GM12878 (cell line): ENCODE results near the gene GTPBP3. TPM values are rescaled to one million over a fixed set of nuclear protein-coding genes. Genes with fewer than 3 reads are reported as not detected.
A peak's percentile ranks its signal among the peaks of the same experiment; 100 is the strongest.

ENCODE experiments used
- ATAC-seq: fragments of 200-7000 bp; cut with Tn5 transposase; 3 replicates; pipeline ENCODE4 v1.9.1; 2020; ENCODE audit warnings: mild to moderate bottlenecking, moderate library complexity
- BruUV-seq: library from RNA; stranded (reverse); fragments of 400-500 nt; replicated peaks from 2 replicates; lab custom pipeline; 2021; lab: Mats Ljungman, UMichigan
- CTCF ChIA-PET: fragments of 300-600 bp; sonication (Branson Sonifier 250); formaldehyde crosslinking; extraction: SDS; loops from one replicate; lab custom pipeline; 2021; ENCODE audit warnings: inconsistent platforms; lab: Yijun Ruan, JAX
- POLR2A ChIA-PET: fragments of 350-600 bp; formaldehyde crosslinking; extraction: SDS; loops from one replicate; lab custom pipeline; 2021; ENCODE audit warnings: inconsistent platforms; lab: Charles Lee
- RAD21 ChIA-PET: fragments of 300-600 bp; sonication (Branson Sonifier 250); formaldehyde crosslinking; loops from one replicate; lab custom pipeline; 2023; ENCODE audit warnings: antibody characterized with exemption; ENCODE audit not compliant: unreplicated experiment; lab: Charles Lee
- SMC1A ChIA-PET: fragments of 300-600 bp; sonication (Branson Sonifier 250); formaldehyde crosslinking; loops from one replicate; lab custom pipeline; 2023; ENCODE audit not compliant: unreplicated experiment, uncharacterized antibody; lab: Charles Lee
- DNase-seq: peaks from one replicate; pipeline ENCODE4 v3.0.0-alpha.2; 2011; ENCODE audit warnings: low read depth, low spot score
- FAIRE-seq: peaks from 3 replicates; lab custom pipeline; 2011; peaks lifted over from hg19 to GRCh38; lab: Jason Lieb, UNC
- H2AFZ ChIP-seq: 2 replicates; pipeline ENCODE4 v1.6.0; 2011; ENCODE audit warnings: low read depth, low read length, control low read depth; ENCODE audit not compliant: control insufficient read depth
- H3K27ac ChIP-seq: 2 replicates; pipeline ENCODE4 v1.5.1; 2011; ENCODE audit warnings: control low read depth; ENCODE audit not compliant: control insufficient read depth, insufficient read depth
- H3K27me3 ChIP-seq, 2 experiments: replicated peaks in 1 of 2; 2 replicates each; pipeline versions ENCODE4 v1.6.0 to v1.6.1; 2011; ENCODE audit warnings: low read length in 1 of 2; ENCODE audit not compliant: control insufficient read depth in 2 of 2, insufficient read depth in 2 of 2
- H3K36me3 ChIP-seq, 2 experiments: 2 replicates each; pipeline ENCODE4 v1.5.1; 2011; ENCODE audit warnings: low read length in 1 of 2; ENCODE audit not compliant: control insufficient read depth in 2 of 2, insufficient read depth in 2 of 2
- H3K4me1 ChIP-seq: 2 replicates; pipeline ENCODE4 v1.6.1; 2011; ENCODE audit warnings: mild to moderate bottlenecking, low read length, moderate library complexity, mixed read lengths; ENCODE audit not compliant: control insufficient read depth, insufficient read depth
- H3K4me2 ChIP-seq: 2 replicates; pipeline ENCODE4 v1.6.0; 2011; ENCODE audit warnings: control low read depth; ENCODE audit not compliant: control insufficient read depth, insufficient read depth
- H3K4me3 ChIP-seq: fragments of 200-600 bp; sonication (generic); 2 replicates; pipeline ENCODE4 v1.5.1; 2016
- H3K79me2 ChIP-seq: 2 replicates; pipeline ENCODE4 v1.6.0; 2011; ENCODE audit warnings: low read length; ENCODE audit not compliant: control insufficient read depth, insufficient read depth
- H3K9ac ChIP-seq: 2 replicates; pipeline ENCODE4 v1.8.0; 2011; ENCODE audit warnings: low read length, control low read depth, mixed read lengths; ENCODE audit not compliant: control insufficient read depth, insufficient read depth
- H3K9me3 ChIP-seq: replicated peaks from 3 replicates; pipeline ENCODE4 v1.5.1; 2011; ENCODE audit warnings: mild to moderate bottlenecking, low read length; ENCODE audit not compliant: control insufficient read depth, insufficient read depth
- H4K20me1 ChIP-seq: 2 replicates; pipeline ENCODE4 v1.6.0; 2011; ENCODE audit not compliant: control insufficient read depth, insufficient read depth
- BHLHE40 ChIP-seq, 2 experiments: fragments of 450-650 bp in 1 of 2; IDR thresholded peaks; 2 replicates each; pipeline ENCODE4 v1.6.1; 2011 to 2017; ENCODE audit warnings: low read depth in 2 of 2, borderline replicate concordance in 1 of 2, improper control_type of control experiment in 1 of 2, low read length in 1 of 2, mild to moderate bottlenecking in 1 of 2
- EGR1 ChIP-seq, 2 experiments: IDR thresholded peaks; 1 replicate in 1 of 2; 2 replicates in 1 of 2; pipeline ENCODE4 v1.6.1; 2011 to 2012; ENCODE audit warnings: low read depth in 2 of 2, low read length in 2 of 2, borderline replicate concordance in 1 of 2, mild to moderate bottlenecking in 1 of 2, moderate library complexity in 1 of 2
- FOS ChIP-seq: IDR thresholded peaks from 3 replicates; pipeline ENCODE4 v1.6.1; 2011; ENCODE audit warnings: borderline replicate concordance; ENCODE audit not compliant: insufficient read length; ENCODE audit errors: extremely low read depth
- GATAD2B ChIP-seq: fragments of 450-650 bp; conservative IDR thresholded peaks from 2 replicates; pipeline ENCODE4 v1.6.1; 2017; ENCODE audit warnings: low read depth, mild to moderate bottlenecking, moderate library complexity
- IKZF1 ChIP-seq: fragments of 450-650 bp; conservative IDR thresholded peaks from 2 replicates; pipeline ENCODE4 v1.6.1; 2017; ENCODE audit warnings: antibody characterized with exemption, mild to moderate bottlenecking
- LARP7 ChIP-seq: fragments of 450-650 bp; IDR thresholded peaks from 2 replicates; pipeline ENCODE4 v1.6.1; 2017; ENCODE audit warnings: mild to moderate bottlenecking
- NBN ChIP-seq: fragments of 450-650 bp; IDR thresholded peaks from 2 replicates; pipeline ENCODE4 v1.6.1; 2016
- NRF1 ChIP-seq: conservative IDR thresholded peaks from 2 replicates; pipeline ENCODE4 v1.6.1; 2011; ENCODE audit warnings: mild to moderate bottlenecking, low read depth, low read length, improper control_type of control experiment
- RAD21 ChIP-seq: IDR thresholded peaks from 2 replicates; pipeline ENCODE4 v1.6.1; 2011; ENCODE audit warnings: mild to moderate bottlenecking, low read depth, low read length, moderate library complexity; ENCODE audit not compliant: insufficient read depth
- RUNX3 ChIP-seq: IDR thresholded peaks from 2 replicates; pipeline ENCODE4 v1.6.1; 2012; ENCODE audit warnings: low read length, inconsistent platforms
- SMARCA5 ChIP-seq: fragments of 450-650 bp; IDR thresholded peaks from 2 replicates; pipeline ENCODE4 v1.6.1; 2017; ENCODE audit warnings: mild to moderate bottlenecking
- SMC3 ChIP-seq: IDR thresholded peaks from 2 replicates; pipeline ENCODE4 v1.6.1; 2011; ENCODE audit warnings: low read length, improper control_type of control experiment, borderline replicate concordance
- SP1 ChIP-seq: IDR thresholded peaks from one replicate; pipeline ENCODE4 v1.6.1; 2011; ENCODE audit warnings: low read depth, low read length
- SPI1 ChIP-seq: IDR thresholded peaks from 2 replicates; pipeline ENCODE4 v1.6.1; 2011; ENCODE audit warnings: low read depth, mild to moderate bottlenecking, low read length, moderate library complexity, borderline replicate concordance; ENCODE audit not compliant: insufficient read depth
- STAT1 ChIP-seq: fragments of 450-650 bp; conservative IDR thresholded peaks from 2 replicates; pipeline ENCODE4 v1.6.1; 2014; ENCODE audit warnings: antibody characterized with exemption, mild to moderate bottlenecking
- TBL1XR1 ChIP-seq: IDR thresholded peaks from 2 replicates; pipeline ENCODE4 v1.6.1; 2012; ENCODE audit warnings: low read depth, low read length, improper control_type of control experiment
- WGBS: methylation state at CpG from one replicate; pipeline ENCODE4 v1.1.6; 2016; ENCODE audit warnings: low lambda C conversion rate; ENCODE audit not compliant: insufficient replicate concordance, insufficient coverage; ENCODE audit errors: missing lambda C conversion rate; 5-methylcytosine and 5-hydroxymethylcytosine counted together
- in situ Hi-C: fragments of 300-500 bp; cut with MboI; formaldehyde crosslinking; loops from 9 replicates; pipeline ENCODE4 v1.14.3; 2018; ENCODE audit warnings: mixed read lengths
- intact Hi-C: fragments of 100-400 bp; cut with micrococcal nuclease; formaldehyde crosslinking; loops from one replicate; pipeline ENCODE4 v1.14.2; 2022; ENCODE audit not compliant: unreplicated experiment
- polyA plus RNA-seq, 11 experiments: library from polyadenylated mRNA; depleted of rRNA in 4 of 11; unstranded in 6 of 11; stranded (reverse) in 5 of 11; fragments of >200 nt; fragmentation: Nextera tagmentation in 4 of 11; fragmentation: Illumina TruSeq in 1 of 11; extraction: Ambion mirVana in 4 of 11; extraction: Trizol in 1 of 11; gene quantifications; 1 replicate in 1 of 11; 2 replicates in 10 of 11; pipeline versions ENCODE4 v1.2.1 to v1.2.3, GENCODE V29; 2011 to 2016; ENCODE audit warnings: inconsistent platforms in 2 of 11, missing spikeins in 2 of 11, low read depth in 1 of 11
- total RNA-seq, 4 experiments: library from RNA; depleted of rRNA in 3 of 4; stranded (reverse); fragments of >200 nt in 3 of 4; fragmentation: Illumina TruSeq in 1 of 4; extraction: Trizol in 1 of 4; gene quantifications; 2 replicates each; pipeline versions ENCODE4 v1.2.1 to v1.2.3, GENCODE V29; 2013 to 2021
- TF ChIP-seq, protein P1 (sequence below), 3 experiments: IDR thresholded peaks in 2 of 3; conservative IDR thresholded peaks in 1 of 3; 2 replicates each; pipeline ENCODE4 v1.5.1; 2011; ENCODE audit warnings: low read depth in 3 of 3, low read length in 3 of 3, mild to moderate bottlenecking in 3 of 3, control low read depth in 2 of 3, moderate library complexity in 2 of 3, inconsistent platforms in 1 of 3, mixed read lengths in 1 of 3; ENCODE audit not compliant: control insufficient read depth in 2 of 3, insufficient read depth in 1 of 3; ENCODE audit errors: extremely low read depth in 1 of 3
- TF ChIP-seq, protein P2 (sequence below): fragments of 450-650 bp; IDR thresholded peaks from 2 replicates; pipeline ENCODE4 v1.6.1; 2016; ENCODE audit warnings: mild to moderate bottlenecking
- TF ChIP-seq, protein P3 (sequence below): fragments of 450-650 bp; IDR thresholded peaks from 2 replicates; pipeline ENCODE4 v1.6.1; 2016; ENCODE audit warnings: mild to moderate bottlenecking

GTPBP3 gene
- total and polyA plus RNA-seq, 10 of the 15 experiments (the other 5 are each of a cell fraction or from before 2014, with no cell fraction given), result 2.9 to 46.8 (median 15.4) TPM

DNA sequence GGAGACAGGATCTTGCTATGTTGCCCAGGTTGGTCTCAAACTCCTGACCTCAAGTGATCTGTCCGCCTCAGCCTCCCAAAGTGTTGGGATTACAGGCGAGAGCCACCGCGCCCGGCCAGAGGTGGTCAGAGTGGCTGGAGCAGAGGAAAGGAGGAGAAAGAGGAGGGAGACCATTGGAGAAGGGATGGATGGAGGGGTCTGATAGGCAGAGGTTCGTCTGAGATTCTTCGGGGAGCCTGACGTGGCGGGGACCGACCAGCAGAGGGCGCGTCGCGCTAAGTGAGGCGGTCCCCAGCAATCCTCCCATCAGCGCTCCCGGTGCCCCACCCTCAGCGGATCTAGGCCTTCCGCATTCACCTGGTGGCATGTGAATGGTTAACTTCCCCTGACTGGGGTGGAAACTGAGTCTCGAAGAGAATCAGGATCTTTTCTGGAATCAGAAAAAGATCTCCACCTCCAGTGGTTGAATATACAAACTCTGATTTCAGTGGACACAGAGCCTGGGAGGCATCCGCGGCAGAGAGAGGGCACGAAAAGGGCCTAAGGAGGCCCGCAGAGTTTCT lies 8.8 kb downstream of the GTPBP3 start:
- in situ Hi-C loops, result loop anchor here (5.0 kb wide), 2 partner anchors 41 to 121 kb away; no protein-coding TSS in a partner anchor
- no peak overlapping the region for H3K9ac ChIP-seq
- peak; percentile 97 for FAIRE-seq
- peak; percentile 97 for TF ChIP-seq SMC3
- peak; percentile 42; the same call in 1 of the 2 replicates for TF ChIP-seq GATAD2B
- TF ChIP-seq LARP7, result peak; percentile 46; the same call in 1 of the 2 replicates
- TF ChIP-seq, protein P1, sequence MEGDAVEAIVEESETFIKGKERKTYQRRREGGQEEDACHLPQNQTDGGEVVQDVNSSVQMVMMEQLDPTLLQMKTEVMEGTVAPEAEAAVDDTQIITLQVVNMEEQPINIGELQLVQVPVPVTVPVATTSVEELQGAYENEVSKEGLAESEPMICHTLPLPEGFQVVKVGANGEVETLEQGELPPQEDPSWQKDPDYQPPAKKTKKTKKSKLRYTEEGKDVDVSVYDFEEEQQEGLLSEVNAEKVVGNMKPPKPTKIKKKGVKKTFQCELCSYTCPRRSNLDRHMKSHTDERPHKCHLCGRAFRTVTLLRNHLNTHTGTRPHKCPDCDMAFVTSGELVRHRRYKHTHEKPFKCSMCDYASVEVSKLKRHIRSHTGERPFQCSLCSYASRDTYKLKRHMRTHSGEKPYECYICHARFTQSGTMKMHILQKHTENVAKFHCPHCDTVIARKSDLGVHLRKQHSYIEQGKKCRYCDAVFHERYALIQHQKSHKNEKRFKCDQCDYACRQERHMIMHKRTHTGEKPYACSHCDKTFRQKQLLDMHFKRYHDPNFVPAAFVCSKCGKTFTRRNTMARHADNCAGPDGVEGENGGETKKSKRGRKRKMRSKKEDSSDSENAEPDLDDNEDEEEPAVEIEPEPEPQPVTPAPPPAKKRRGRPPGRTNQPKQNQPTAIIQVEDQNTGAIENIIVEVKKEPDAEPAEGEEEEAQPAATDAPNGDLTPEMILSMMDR (IDR thresholded peaks at IDR 0.05 in 2 of 3, conservative IDR thresholded peaks at IDR 0.05 in 1 of 3; ENCODE audit: control insufficient read depth in 2 of 3, extremely low read depth in 1 of 3, insufficient read depth in 1 of 3, low read depth in 3 of 3, low read length in 3 of 3), result peak; percentile 93 to 96 (median 95); a peak in 5 of 6 replicates
- 0 out of 2 replicates have a peak, but pooled peaks have one; percentile 42 for TF ChIP-seq NBN
- TF ChIP-seq FOS, result no peak
- TF ChIP-seq, protein P2, sequence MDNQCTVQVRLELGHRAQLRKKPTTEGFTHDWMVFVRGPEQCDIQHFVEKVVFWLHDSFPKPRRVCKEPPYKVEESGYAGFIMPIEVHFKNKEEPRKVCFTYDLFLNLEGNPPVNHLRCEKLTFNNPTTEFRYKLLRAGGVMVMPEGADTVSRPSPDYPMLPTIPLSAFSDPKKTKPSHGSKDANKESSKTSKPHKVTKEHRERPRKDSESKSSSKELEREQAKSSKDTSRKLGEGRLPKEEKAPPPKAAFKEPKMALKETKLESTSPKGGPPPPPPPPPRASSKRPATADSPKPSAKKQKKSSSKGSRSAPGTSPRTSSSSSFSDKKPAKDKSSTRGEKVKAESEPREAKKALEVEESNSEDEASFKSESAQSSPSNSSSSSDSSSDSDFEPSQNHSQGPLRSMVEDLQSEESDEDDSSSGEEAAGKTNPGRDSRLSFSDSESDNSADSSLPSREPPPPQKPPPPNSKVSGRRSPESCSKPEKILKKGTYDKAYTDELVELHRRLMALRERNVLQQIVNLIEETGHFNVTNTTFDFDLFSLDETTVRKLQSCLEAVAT, result 0 out of 2 replicates have a peak, but pooled peaks have one; percentile 62
- TF ChIP-seq, protein P3, sequence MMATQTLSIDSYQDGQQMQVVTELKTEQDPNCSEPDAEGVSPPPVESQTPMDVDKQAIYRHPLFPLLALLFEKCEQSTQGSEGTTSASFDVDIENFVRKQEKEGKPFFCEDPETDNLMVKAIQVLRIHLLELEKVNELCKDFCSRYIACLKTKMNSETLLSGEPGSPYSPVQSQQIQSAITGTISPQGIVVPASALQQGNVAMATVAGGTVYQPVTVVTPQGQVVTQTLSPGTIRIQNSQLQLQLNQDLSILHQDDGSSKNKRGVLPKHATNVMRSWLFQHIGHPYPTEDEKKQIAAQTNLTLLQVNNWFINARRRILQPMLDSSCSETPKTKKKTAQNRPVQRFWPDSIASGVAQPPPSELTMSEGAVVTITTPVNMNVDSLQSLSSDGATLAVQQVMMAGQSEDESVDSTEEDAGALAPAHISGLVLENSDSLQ, result peak; percentile 25; the same call in 1 of the 2 replicates
- TF ChIP-seq NRF1, result no peak
- peak in 1 of 2 experiments; percentile 6; a peak in 1 of 4 replicates for TF ChIP-seq BHLHE40 (IDR thresholded peaks at IDR 0.05; ENCODE audit: borderline replicate concordance in 1 of 2, low read depth in 2 of 2, low read length in 1 of 2)
- TF ChIP-seq TBL1XR1, result no peak
- peak; percentile 39 for TF ChIP-seq IKZF1
- TF ChIP-seq SPI1, result peak; percentile 51; the same call in 1 of the 2 replicates
- peak; percentile 33 for TF ChIP-seq SP1
- 0 out of 2 replicates have a peak, but pooled peaks have one; percentile 34 for TF ChIP-seq STAT1
- TF ChIP-seq RAD21, result peak; percentile 79
- peak; percentile 79; the same call in 1 of the 2 replicates for TF ChIP-seq SMARCA5
- peak; percentile 11; the same call in 1 of the 2 replicates for TF ChIP-seq RUNX3
- no peak for TF ChIP-seq EGR1 (IDR thresholded peaks at IDR 0.05; ENCODE audit: borderline replicate concordance in 1 of 2, low read depth in 2 of 2, low read length in 2 of 2)

More for the DNA sequence above, 8.8 kb downstream of the GTPBP3 start:
- POLR2A ChIA-PET, result interaction anchor here (0.7 kb wide), 1 partner anchor 37 kb away, joined by 5 read pairs; no protein-coding TSS in a partner anchor
- CTCF ChIA-PET, result interaction anchor here (0.7 to 9.2 kb wide), 10 partner anchors 8 to 79 kb away, joined by 3 to 170 read pairs (median 4); partner anchors contain the start of genes ANO8, BABAM1, CCDC194 and MVB12A
- SMC1A ChIA-PET, result interaction anchor here (0.9 to 6.6 kb wide), 2 partner anchors 25 to 41 kb away, joined by 4 to 69 read pairs; no protein-coding TSS in a partner anchor
- ATAC-seq (peak; percentile 99), DNase-seq (peak; percentile 42)
- Histone ChIP-seq H3K4me1 (peaks cover 19% of the 10 kb centered on the region), H3K27ac (no peak overlapping the region), H3K27me3 (no peaks in the 10 kb centered on the region), H4K20me1 (no peaks in the 10 kb centered on the region), H2AFZ (peak overlapping the region; percentile 75), H3K4me2 (0 out of 2 replicates have a peak overlapping the region, but pooled peaks have one; percentile 25), H3K9me3 (no peaks in the 10 kb centered on the region), H3K79me2 (no peaks in the 10 kb centered on the region), H3K4me3 (no peak overlapping the region), H3K36me3 (no peaks in the 10 kb centered on the region)
- BruUV-seq, result no TSS peak
- 15% methylated on average over 24 of the region's 24 CpGs for WGBS
- RAD21 ChIA-PET, result interaction anchor here (1.5 kb wide), 1 partner anchor 40 kb away, joined by 7 read pairs; no protein-coding TSS in a partner anchor
- intact Hi-C loops, result loop anchor here (1.0 kb wide), 2 partner anchors 40 to 120 kb away; no protein-coding TSS in a partner anchor
